ENCODE data around the gene IBTK. TPM values are rescaled to one million over a fixed set of nuclear protein-coding genes. Genes with fewer than 3 reads are reported as not detected.
"Not testable (repeated sequence)": the region's sequence is repeated elsewhere in the genome, so short reads cannot be mapped to it uniquely, and the experiment has no call there.

Gene IBTK
- 10 to 100 TPM; 28.6 to 29.5 TPM for total RNA-seq

- Mint-ChIP-seq H3K36me3 (ENCODE audit: low read depth) (peaks cover 21% of the 10 kb centered on the region), H3K4me3 (peak within 1 kb of the TSS; percentile 97), H3K9me3 (ENCODE audit: low read depth) (no peaks in the 10 kb centered on the region), H3K4me1 (peaks cover 34% of the 10 kb centered on the region), H3K27me3 (no peaks in the 10 kb centered on the region), H3K27ac (peak within 1 kb of the TSS; percentile 93)
- POLR2A ChIA-PET = no interaction called here
- DNase-seq (peak; percentile 92), ATAC-seq (peak; percentile 87)
- intact Hi-C loops (cut with DNase I, micrococcal nuclease) = loop anchor here (1.0 to 10.0 kb wide), 6 partner anchors 495 to 1980 kb away; partner anchors contain the start of genes DOP1A (in 2 of the 2), PGM3 (in 2 of the 2), RWDD2A (in 2 of the 2) and CEP162 (in 1 of the 2)
- CTCF ChIA-PET = interaction anchor here (0.7 to 1.5 kb wide), 4 partner anchors 9 to 822 kb away, joined by 3 to 6 read pairs (median 4); partner anchors contain the start of gene UBE3D
These were observed at the start of gene IBTK for GRCh38 chr6:82247505-82248272. Gene IBTK, minus strand, starts transcription at chr6:82247744. Its CDS starts 7,258 bp downstream, at chr6:82240486.

GRCh38 chr6:82283771-82284410, 36.3 kb upstream of the IBTK start:
- no peak overlapping the region for H3K27ac Mint-ChIP-seq
- DNase-seq (no peak), ATAC-seq (no peak)
- intact Hi-C loops (cut with DNase I, micrococcal nuclease) = no loop called here
- no peaks in the 10 kb centered on the region for H3K36me3 Mint-ChIP-seq (ENCODE audit: low read depth)
- peaks cover 14% of the 10 kb centered on the region for H3K27me3 Mint-ChIP-seq
- no peak overlapping the region for H3K4me3 Mint-ChIP-seq
- ChIA-PET POLR2A (no interaction called here), CTCF (interaction anchor here (0.7 to 1.8 kb wide), 2 partner anchors 8 to 13 kb away, joined by 5 to 8 read pairs; no protein-coding TSS in a partner anchor)
- no peaks in the 10 kb centered on the region for H3K9me3 Mint-ChIP-seq (ENCODE audit: low read depth)
- peaks cover 25% of the 10 kb centered on the region for H3K4me1 Mint-ChIP-seq

DNA sequence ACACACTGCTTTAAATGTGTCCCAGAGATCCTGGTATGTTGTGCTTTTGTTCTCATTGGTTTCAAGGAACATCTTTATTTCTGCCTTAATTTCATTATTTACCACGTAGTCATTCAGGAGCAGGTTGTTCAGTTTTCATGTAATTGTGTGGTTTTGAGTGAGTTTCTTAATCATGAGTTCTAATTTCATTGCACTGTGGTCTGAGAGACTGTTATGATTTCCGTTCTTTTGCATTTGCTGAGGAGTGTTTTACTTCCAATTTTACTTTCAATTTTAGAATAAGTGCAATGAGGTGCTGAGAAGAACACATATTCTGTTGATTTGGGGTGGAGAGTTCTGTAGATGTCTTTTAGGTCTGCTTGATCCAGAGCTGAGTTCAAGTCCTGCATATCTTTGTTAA, 34.0 kb upstream of the IBTK start:
- POLR2A ChIA-PET; intact Hi-C loops (cut with DNase I, micrococcal nuclease); H3K9me3 Mint-ChIP-seq (ENCODE audit: low read depth); CTCF ChIA-PET; H3K4me3 Mint-ChIP-seq; ATAC-seq; H3K36me3 Mint-ChIP-seq (ENCODE audit: low read depth); DNase-seq: not testable (repeated sequence)
- Mint-ChIP-seq H3K27ac (peak overlapping the region; percentile 16), H3K4me1 (peaks cover 25% of the 10 kb centered on the region), H3K27me3 (peaks cover 11% of the 10 kb centered on the region)

DNA sequence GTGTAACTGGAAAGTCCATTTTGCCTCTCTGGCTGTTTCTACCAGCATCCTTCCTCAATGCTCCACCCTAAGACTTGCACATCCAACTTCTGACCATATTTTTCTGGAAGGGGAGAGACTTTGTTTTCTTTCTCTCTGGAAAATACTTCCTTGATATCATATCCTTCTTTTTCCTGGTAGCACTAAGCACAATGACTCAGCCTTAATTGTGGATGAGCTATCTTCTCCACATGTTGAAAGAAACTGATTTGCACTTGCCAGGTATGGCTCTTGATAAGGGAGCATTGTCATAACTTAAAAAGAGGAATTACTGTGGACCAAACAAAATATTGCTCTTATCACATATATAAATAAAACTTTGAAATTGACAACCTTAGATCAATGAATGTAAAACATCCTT, 30.1 kb upstream of the IBTK start:
- ATAC-seq = no peak
- H3K27ac Mint-ChIP-seq = no peak overlapping the region

DNA sequence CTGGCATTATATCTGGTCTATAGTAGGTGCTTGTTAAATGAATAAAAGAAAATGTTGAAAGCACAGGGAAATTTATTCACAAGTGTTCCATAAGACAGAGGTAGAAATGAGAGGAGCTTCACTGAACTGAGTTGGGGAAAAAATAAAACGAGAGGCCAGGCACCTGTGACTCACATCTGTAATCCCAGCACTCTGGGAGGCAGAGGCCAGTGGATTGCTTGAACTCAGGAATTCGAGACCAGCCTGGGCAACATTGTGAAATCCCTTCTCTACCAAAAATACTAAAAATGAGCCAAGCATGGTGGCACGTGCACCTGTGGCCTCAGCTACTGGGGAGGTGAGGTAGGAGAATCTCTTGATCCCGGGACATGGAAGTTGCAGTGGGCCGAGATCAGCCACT, 28.1 kb upstream of the IBTK start:
- peaks cover 2% of the 10 kb centered on the region for H3K27me3 Mint-ChIP-seq
- H3K4me1 Mint-ChIP-seq = peaks cover 3% of the 10 kb centered on the region
- intact Hi-C loops (cut with DNase I, micrococcal nuclease) = loop anchor here in 1 of 2 experiments (10.0 kb wide), 1 partner anchor 939 kb away; no protein-coding TSS in a partner anchor
- no peaks in the 10 kb centered on the region for H3K36me3 Mint-ChIP-seq (ENCODE audit: low read depth)
- no peaks in the 10 kb centered on the region for H3K9me3 Mint-ChIP-seq (ENCODE audit: low read depth)
- no peak overlapping the region for H3K27ac Mint-ChIP-seq
- no peak overlapping the region for H3K4me3 Mint-ChIP-seq
- POLR2A ChIA-PET = no interaction called here
- ATAC-seq (no peak), DNase-seq (no peak)
- CTCF ChIA-PET = interaction anchor here (0.6 to 0.9 kb wide), 2 partner anchors 8 to 782 kb away, joined by 4 to 5 read pairs; no protein-coding TSS in a partner anchor

More for the DNA sequence above, 30.1 kb upstream of the IBTK start:
- H3K9me3 Mint-ChIP-seq (ENCODE audit: low read depth) = no peaks in the 10 kb centered on the region
- peaks cover 7% of the 10 kb centered on the region for H3K27me3 Mint-ChIP-seq
- H3K4me1 Mint-ChIP-seq = peaks cover 17% of the 10 kb centered on the region
- no peak for DNase-seq
- ChIA-PET CTCF (no interaction called here), POLR2A (no interaction called here)
- no peak overlapping the region for H3K4me3 Mint-ChIP-seq
- intact Hi-C loops (cut with DNase I, micrococcal nuclease) = loop anchor here in 1 of 2 experiments (10.0 kb wide), 1 partner anchor 937 kb away; no protein-coding TSS in a partner anchor
- H3K36me3 Mint-ChIP-seq (ENCODE audit: low read depth) = no peaks in the 10 kb centered on the region

GRCh38 chr6:82273295-82273694, 25.8 kb upstream of the IBTK start:
- Mint-ChIP-seq H3K27ac (no peak overlapping the region), H3K4me1 (no peaks in the 10 kb centered on the region), H3K4me3 (no peak overlapping the region), H3K27me3 (peaks cover 2% of the 10 kb centered on the region), H3K9me3 (ENCODE audit: low read depth) (no peaks in the 10 kb centered on the region), H3K36me3 (ENCODE audit: low read depth) (no peaks in the 10 kb centered on the region)
- POLR2A ChIA-PET = no interaction called here
- no peak for DNase-seq
- intact Hi-C loops (cut with DNase I, micrococcal nuclease) = loop anchor here (5.0 to 10.0 kb wide), 2 partner anchors 942 to 1239 kb away; partner anchors contain the start of gene PRSS35 (in 1 of the 2)
- CTCF ChIA-PET = interaction anchor here (0.7 to 3.2 kb wide), 4 partner anchors 12 to 794 kb away, joined by 3 to 28 read pairs (median 3); partner anchors contain the start of gene DOP1A
- no peak for ATAC-seq

- peaks cover 2% of the 10 kb centered on the region for H3K27me3 Mint-ChIP-seq
- CTCF ChIA-PET = interaction anchor here (0.5 to 3.2 kb wide), 22 partner anchors 10 to 1314 kb away, joined by 3 to 28 read pairs (median 4); partner anchors contain the start of genes DOP1A and UBE3D
- DNase-seq (no peak), ATAC-seq (peak; percentile 58)
- intact Hi-C loops (cut with DNase I, micrococcal nuclease) = loop anchor here (1.0 to 10.0 kb wide), 6 partner anchors 318 to 1241 kb away; partner anchors contain the start of gene PRSS35 (in 1 of the 2)
- no peak overlapping the region for H3K4me3 Mint-ChIP-seq
- no peaks in the 10 kb centered on the region for H3K36me3 Mint-ChIP-seq (ENCODE audit: low read depth)
- no peaks in the 10 kb centered on the region for H3K4me1 Mint-ChIP-seq
- no peak overlapping the region for H3K27ac Mint-ChIP-seq
- no peaks in the 10 kb centered on the region for H3K9me3 Mint-ChIP-seq (ENCODE audit: low read depth)
- POLR2A ChIA-PET = no interaction called here
These were observed 23.5 kb upstream of the IBTK start for GRCh38 chr6:82270881-82271635.

DNA sequence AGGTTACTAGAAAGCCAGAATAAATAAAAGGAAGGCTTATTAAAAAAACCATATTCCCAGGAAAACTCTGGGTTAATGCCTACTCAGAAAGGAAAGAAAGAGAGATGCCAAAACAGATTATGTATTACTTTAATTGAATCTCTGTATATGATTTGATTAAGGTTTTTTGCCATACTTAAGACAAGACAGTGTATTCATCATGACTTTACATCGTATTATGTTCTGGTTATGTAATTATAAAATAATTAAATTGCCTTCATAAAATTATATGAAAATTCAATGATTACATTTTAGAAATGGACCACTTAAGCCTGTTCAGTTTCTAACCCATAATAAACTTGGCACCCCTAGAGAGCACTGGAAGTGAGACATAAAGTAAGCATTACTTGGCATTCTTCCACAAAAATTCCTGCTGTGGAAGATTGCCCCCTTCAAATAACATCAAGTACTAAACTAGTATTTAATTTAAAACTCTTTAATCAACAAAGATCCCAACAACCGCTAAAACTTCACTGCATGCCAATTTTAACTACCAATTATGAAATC, 20.8 kb upstream of the IBTK start:
- CTCF ChIA-PET = interaction anchor here (2.9 kb wide), 1 partner anchor 797 kb away, joined by 15 read pairs; the partner anchor contains the start of gene UBE3D
- no peak for DNase-seq
- intact Hi-C loops (cut with DNase I, micrococcal nuclease) = no loop called here
- POLR2A ChIA-PET = no interaction called here
- H3K4me1 Mint-ChIP-seq = no peaks in the 10 kb centered on the region
- no peaks in the 10 kb centered on the region for H3K9me3 Mint-ChIP-seq (ENCODE audit: low read depth)
- no peak overlapping the region for H3K27ac Mint-ChIP-seq
- peaks cover 2% of the 10 kb centered on the region for H3K27me3 Mint-ChIP-seq
- no peak for ATAC-seq
- H3K4me3 Mint-ChIP-seq = no peak overlapping the region
- H3K36me3 Mint-ChIP-seq (ENCODE audit: low read depth) = no peaks in the 10 kb centered on the region

DNA sequence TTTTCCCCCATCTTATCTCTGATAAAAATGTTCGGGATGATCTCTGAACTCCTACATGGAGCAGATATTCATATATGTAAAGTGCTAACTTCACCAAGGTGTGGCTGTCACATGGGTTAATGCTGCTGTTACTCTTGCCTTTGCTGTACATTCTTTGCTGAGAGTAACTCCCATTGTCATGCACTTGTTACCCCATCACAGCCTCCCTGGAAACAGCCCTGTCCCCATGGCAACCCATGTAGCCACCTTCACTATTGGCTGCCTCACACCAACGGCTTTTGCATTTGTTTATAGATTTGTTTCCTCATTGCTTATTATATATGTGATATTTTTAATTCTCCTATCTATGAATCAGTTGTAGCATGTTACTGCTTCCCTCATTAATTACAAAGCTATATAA, 17.3 kb upstream of the IBTK start:
- POLR2A ChIA-PET = interaction anchor here (0.7 kb wide), 1 partner anchor 802 kb away, joined by 5 read pairs; no protein-coding TSS in a partner anchor
- DNase-seq = no peak
- Mint-ChIP-seq H3K36me3 (ENCODE audit: low read depth) (no peaks in the 10 kb centered on the region), H3K27ac (no peak overlapping the region), H3K9me3 (ENCODE audit: low read depth) (no peaks in the 10 kb centered on the region), H3K4me3 (no peak overlapping the region), H3K4me1 (no peaks in the 10 kb centered on the region), H3K27me3 (peaks cover 2% of the 10 kb centered on the region)
- intact Hi-C loops (cut with DNase I, micrococcal nuclease) = no loop called here
- CTCF ChIA-PET = no interaction called here
- no peak for ATAC-seq

DNA sequence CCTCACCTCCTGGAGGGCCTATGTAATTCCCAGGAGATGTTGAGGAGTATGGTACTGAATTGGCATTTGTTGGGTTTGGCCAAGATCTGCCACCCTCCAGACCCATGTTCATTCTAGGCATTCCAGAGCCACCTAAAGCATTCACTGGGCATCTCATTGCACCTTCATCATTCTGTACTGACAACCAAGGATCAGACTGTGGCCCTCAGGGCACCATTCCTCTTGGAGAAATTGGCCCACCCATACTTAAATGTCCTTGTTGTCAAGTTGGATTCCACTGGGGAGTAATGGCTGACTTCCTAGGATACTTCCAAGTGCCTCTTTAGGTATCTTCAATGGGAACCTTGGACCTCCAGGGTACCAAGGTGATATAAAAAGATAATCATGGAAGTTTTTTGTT, 16.8 kb upstream of the IBTK start:
- peaks cover 2% of the 10 kb centered on the region for H3K27me3 Mint-ChIP-seq
- no peaks in the 10 kb centered on the region for H3K4me1 Mint-ChIP-seq
- POLR2A ChIA-PET = no interaction called here
- intact Hi-C loops (cut with DNase I, micrococcal nuclease) = no loop called here
- DNase-seq (no peak), ATAC-seq (no peak)
- CTCF ChIA-PET = no interaction called here
- H3K4me3 Mint-ChIP-seq = no peak overlapping the region
- no peak overlapping the region for H3K27ac Mint-ChIP-seq
- no peaks in the 10 kb centered on the region for H3K36me3 Mint-ChIP-seq (ENCODE audit: low read depth)
- H3K9me3 Mint-ChIP-seq (ENCODE audit: low read depth) = no peaks in the 10 kb centered on the region

- Mint-ChIP-seq H3K4me3 (no peak overlapping the region), H3K36me3 (ENCODE audit: low read depth) (no peaks in the 10 kb centered on the region), H3K4me1 (no peaks in the 10 kb centered on the region), H3K9me3 (ENCODE audit: low read depth) (no peaks in the 10 kb centered on the region), H3K27me3 (peaks cover 2% of the 10 kb centered on the region), H3K27ac (no peak overlapping the region)
- intact Hi-C loops (cut with DNase I, micrococcal nuclease) = no loop called here
- no peak for DNase-seq
- POLR2A ChIA-PET = no interaction called here
- CTCF ChIA-PET = no interaction called here
- ATAC-seq = no peak
These were observed 16.4 kb upstream of the IBTK start for GRCh38 chr6:82263916-82264315.

Measured in activated CD4-positive, alpha-beta T cell treated with anti-CD3 and anti-CD28 coated beads for 36 hours (primary cell).